ENCODE measurements around the gene KLHL30.

Gene KLHL30

DNA sequence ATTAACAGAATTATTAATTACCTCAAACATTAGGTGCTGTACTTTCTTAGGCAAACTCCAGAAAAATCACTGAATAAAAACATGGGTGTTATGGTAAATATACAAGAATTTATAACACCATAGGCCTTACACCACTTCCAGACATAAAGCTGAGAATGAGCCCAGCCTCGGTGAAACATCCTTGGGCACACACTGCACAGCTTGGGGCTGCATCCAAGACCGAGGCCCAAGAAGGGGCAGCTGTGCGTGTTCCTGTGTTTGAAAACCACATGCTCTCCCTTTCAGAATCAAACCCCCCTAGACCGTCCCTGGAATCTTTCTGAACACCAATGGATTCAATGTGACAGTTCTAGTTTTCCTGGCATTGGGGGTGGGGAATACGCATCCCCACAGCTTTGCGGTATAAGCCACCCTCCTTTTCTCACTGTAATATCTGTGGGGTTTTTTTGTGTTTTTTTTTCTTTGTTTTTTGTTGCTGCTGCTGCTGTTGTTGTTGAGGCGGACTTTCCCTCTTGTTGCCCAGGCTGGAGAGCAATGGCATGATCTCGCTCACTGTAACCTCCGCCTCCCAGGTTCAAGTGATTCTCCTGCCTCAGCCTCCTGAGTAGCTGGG lies 33.2 kb downstream of the KLHL30 start:
- DNase-seq = no peak
- Histone ChIP-seq H3K4me1 (peaks cover 8% of the 10 kb centered on the region), H3K36me3 (peaks cover 51% of the 10 kb centered on the region), H3K4me3 (ENCODE audit: low read depth, low read length) (no peak overlapping the region), H3K27me3 (no peaks in the 10 kb centered on the region), H3K9me3 (no peaks in the 10 kb centered on the region)
- TF ChIP-seq, protein P1, sequence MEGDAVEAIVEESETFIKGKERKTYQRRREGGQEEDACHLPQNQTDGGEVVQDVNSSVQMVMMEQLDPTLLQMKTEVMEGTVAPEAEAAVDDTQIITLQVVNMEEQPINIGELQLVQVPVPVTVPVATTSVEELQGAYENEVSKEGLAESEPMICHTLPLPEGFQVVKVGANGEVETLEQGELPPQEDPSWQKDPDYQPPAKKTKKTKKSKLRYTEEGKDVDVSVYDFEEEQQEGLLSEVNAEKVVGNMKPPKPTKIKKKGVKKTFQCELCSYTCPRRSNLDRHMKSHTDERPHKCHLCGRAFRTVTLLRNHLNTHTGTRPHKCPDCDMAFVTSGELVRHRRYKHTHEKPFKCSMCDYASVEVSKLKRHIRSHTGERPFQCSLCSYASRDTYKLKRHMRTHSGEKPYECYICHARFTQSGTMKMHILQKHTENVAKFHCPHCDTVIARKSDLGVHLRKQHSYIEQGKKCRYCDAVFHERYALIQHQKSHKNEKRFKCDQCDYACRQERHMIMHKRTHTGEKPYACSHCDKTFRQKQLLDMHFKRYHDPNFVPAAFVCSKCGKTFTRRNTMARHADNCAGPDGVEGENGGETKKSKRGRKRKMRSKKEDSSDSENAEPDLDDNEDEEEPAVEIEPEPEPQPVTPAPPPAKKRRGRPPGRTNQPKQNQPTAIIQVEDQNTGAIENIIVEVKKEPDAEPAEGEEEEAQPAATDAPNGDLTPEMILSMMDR (IDR thresholded peaks at IDR 0.05; ENCODE audit: low read depth, low read length) = no peak

DNA sequence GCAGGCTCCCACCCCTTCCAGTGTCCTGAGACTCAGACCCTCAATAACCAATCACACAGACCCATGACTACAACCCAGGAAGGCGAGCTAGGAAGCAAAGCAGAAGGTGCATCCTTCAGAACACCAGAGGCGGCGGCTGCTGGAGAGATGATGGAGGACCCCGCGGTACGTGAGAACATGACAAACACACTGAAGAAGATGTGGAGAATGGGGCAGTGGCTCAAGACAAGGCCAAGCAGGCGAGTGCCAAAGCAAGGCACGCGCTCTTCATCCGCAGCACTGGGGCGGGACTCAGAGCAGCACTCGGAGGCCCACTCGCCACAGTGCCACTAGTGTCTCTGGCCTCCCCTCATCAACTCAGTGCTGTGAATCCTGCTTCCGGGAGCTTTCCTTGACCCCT lies 34.0 kb downstream of the KLHL30 start:
- Histone ChIP-seq H3K36me3 (peaks cover 59% of the 10 kb centered on the region), H3K27me3 (no peaks in the 10 kb centered on the region), H3K4me1 (peaks cover 8% of the 10 kb centered on the region), H3K9me3 (no peaks in the 10 kb centered on the region), H3K4me3 (ENCODE audit: low read depth, low read length) (no peak overlapping the region)
- no peak for DNase-seq
- TF ChIP-seq, protein P1 (IDR thresholded peaks at IDR 0.05; ENCODE audit: low read depth, low read length) = no peak

DNA sequence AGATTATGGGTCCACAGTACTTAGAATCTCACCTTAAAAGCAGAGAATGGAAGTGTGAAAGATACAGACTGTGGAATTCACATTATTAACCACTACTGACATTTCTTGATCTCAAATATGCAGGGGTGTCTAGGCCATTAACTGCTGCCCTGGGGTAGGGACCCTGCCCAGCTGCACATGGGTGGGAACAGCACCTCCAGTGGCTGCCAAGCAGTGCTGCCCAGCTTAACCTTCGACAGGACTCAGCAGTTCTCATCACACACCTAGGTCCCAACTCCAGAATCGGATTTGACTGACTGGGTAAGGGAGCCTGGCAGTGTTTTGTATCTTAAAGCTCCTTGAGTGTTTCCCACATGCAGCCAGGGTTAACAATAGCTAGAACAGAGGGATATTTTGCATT lies 35.2 kb downstream of the KLHL30 start:
- H3K27me3 ChIP-seq = no peaks in the 10 kb centered on the region
- TF ChIP-seq, protein P1 (IDR thresholded peaks at IDR 0.05; ENCODE audit: low read depth, low read length) = peak; percentile 47
- H3K4me3 ChIP-seq (ENCODE audit: low read depth, low read length) = no peak overlapping the region
- peaks cover 65% of the 10 kb centered on the region for H3K36me3 ChIP-seq
- H3K4me1 ChIP-seq = peaks cover 8% of the 10 kb centered on the region
- H3K9me3 ChIP-seq = no peaks in the 10 kb centered on the region
- no peak for DNase-seq

DNA sequence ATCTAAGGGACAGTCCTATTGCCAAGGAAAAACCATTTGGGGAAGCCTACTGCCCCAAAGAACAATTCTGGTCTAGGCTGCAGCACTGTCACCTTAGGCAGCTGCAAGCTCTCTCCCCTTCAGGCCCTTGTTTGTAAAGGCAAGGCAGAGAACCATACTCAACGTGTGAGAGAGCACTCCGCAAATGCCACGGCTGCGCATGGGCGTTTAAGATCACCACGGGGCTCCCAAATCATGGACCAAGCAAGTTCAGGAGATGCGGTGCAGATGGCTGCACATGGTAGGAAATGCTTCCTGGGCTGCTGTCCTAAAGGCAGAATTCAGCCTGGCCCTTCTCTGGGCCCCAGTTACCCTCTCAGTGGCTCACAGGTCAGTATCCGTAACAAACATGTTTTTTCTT lies 35.8 kb downstream of the KLHL30 start:
- Histone ChIP-seq H3K27me3 (no peaks in the 10 kb centered on the region), H3K36me3 (peaks cover 68% of the 10 kb centered on the region), H3K4me1 (peaks cover 8% of the 10 kb centered on the region), H3K4me3 (ENCODE audit: low read depth, low read length) (no peak overlapping the region), H3K9me3 (no peaks in the 10 kb centered on the region)
- TF ChIP-seq, protein P1 (IDR thresholded peaks at IDR 0.05; ENCODE audit: low read depth, low read length) = no peak
- DNase-seq = no peak

DNA sequence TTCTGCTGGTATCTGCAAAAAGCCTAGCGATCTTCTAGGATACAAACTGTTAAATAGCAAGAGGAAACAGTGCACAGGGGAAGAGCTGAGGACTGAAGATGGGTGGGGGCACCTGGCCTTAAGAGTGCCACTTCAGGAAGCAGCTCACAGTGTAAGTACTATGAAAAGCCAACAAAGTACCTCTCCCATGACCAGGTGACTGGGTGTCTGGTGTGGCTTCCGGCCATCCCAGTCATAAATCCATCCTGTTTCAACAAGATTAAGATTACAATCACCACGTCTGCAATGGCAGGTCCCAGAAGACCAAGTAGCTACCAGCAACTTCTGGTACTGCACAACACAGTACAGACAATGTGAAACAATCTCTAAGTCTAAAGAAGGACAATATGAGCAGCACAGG lies 36.2 kb downstream of the KLHL30 start:
- Histone ChIP-seq H3K4me1 (peaks cover 8% of the 10 kb centered on the region), H3K27me3 (no peaks in the 10 kb centered on the region), H3K9me3 (no peaks in the 10 kb centered on the region), H3K4me3 (ENCODE audit: low read depth, low read length) (no peak overlapping the region), H3K36me3 (peaks cover 70% of the 10 kb centered on the region)
- TF ChIP-seq, protein P1 (IDR thresholded peaks at IDR 0.05; ENCODE audit: low read depth, low read length) = no peak
- peak; percentile 56 for DNase-seq

DNA sequence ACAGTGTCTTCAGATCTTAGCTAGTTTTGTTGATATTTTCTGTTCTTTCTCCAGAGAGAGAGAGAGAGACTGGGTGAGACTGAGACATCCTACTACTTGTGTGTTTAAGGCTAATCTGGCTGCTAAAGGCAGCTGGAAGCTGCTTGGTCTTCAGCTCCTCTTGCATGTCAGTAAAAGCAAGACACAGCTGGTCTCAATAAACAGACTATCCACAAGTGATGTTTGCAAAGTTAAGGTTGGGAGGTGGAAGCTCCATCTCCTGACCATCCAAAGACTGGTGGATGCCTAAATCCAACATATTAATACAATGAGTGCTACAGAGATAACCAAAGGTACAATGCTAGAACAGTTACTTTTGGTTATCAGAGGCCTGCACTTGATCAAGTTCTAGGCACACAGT lies 38.1 kb downstream of the KLHL30 start:
- TF ChIP-seq, protein P1 (IDR thresholded peaks at IDR 0.05; ENCODE audit: low read depth, low read length) = no peak
- Histone ChIP-seq H3K27me3 (no peaks in the 10 kb centered on the region), H3K4me1 (peaks cover 8% of the 10 kb centered on the region), H3K9me3 (no peaks in the 10 kb centered on the region), H3K4me3 (ENCODE audit: low read depth, low read length) (no peak overlapping the region), H3K36me3 (peaks cover 76% of the 10 kb centered on the region)
- DNase-seq = no peak

All from BE2C (cell line).